GM11168 (cell line): ENCODE measurements around the gene NFATC2IP.
"Not testable (repeated sequence)": the region's sequence is repeated elsewhere in the genome, so short reads cannot be mapped to it uniquely, and the experiment has no call there.

Experiments
- in situ Hi-C: fragments of 300-500 bp; cut with MboI; formaldehyde crosslinking; loops from one replicate; pipeline ENCODE4 v1.12.0; 2022; ENCODE audit warnings: low sequenced_read_pairs; ENCODE audit not compliant: unreplicated experiment

The NFATC2IP gene

DNA sequence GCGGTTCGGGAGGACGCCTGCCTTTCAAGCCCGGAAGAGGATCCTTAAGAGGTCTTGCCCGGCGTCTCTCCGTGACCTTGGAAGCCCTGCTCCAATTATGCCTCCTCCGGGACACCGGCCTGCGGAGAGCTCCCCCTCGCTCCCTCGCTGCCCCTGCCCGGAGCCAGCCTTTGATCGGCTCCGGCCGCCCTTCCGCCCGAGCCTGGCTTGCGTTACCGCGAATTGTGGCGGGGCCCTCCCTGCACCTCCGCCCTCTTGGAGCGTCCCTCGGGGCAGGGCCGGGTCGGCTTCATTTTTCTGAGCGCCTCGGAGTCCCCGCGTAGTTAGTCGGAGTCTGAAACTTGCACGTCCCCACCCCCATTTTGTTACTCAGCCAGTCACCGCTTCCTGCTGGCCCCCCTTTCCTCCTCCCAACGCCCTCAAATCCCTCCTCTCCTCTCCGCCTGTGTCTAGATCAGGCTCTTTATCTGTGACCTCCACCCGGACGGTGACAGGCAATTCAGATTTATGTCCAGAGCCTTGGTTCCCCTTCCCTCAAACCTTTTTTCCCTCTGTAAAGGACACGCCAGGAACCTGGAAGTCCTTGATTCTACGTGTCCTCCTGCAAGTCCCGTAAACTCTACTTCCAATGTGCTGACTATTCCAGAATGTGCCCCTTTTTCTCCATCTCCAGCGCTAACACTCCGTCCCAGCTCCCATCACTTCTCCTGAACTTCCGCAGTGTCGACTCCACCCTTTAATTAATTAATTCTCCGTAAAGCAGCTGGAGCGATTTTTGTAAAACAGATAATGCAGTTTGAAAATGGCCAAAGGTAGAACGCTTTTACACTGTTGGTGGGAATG, 25.1 kb upstream of the NFATC2IP start:
- in situ Hi-C loops = no loop called here

DNA sequence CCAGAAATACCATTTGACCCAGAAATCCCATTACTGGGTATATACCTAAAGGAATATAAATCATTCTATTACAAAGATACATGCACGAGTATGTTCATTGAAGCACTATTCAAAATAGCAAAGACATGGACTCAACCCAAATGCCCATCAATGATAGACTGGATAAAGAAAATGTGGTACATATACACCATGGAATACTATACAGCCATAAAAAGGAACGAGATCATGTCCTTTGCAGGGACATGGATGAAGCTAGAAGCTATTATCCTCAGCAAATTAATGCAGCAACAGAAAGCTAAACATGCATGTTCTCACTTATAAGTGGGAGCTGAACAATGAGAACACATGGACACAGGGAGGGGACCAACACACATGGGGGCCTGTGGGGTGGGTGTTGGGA, 24.5 kb upstream of the NFATC2IP start:
- in situ Hi-C loops = not testable (repeated sequence)

DNA sequence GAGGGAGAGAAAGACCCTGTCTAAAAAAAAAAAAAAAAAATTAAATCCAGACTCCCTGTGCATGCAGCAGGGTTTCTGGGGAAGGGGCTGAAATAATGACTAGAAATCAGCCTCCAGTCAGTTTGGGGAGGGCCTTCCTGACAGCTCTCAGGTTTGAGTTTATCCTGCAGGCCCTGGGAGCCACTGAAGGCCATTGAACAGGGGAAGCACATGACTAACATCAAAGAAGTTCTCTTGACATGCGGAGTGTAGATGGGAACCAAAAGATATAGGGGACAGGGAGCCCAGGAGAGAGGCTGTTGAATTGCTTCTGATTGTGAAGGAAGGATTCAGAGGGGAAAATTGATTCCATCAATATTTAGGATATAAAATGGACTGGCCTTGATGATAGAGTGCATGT, 22.9 kb upstream of the NFATC2IP start:
- in situ Hi-C loops = no loop called here

DNA sequence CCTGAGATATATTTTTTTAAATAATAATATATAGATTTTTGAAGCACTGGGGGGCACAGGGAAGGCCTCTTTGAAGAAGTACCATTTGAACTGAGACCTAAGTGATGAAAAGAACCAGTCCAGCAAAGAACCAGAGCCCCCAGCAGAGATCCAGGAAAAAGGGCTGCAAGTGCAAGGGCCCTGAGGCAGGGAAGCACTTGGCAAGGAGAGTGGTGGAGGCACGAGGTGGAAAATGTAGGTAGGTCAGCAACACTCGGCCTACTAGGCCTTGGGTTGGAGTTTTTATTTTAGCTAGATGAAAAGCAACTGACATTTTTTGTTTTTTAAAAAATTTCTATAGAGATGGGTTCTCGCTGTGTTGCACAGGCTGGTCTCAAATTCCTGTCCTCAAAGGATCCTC, 20.5 kb upstream of the NFATC2IP start:
- in situ Hi-C loops = no loop called here

DNA sequence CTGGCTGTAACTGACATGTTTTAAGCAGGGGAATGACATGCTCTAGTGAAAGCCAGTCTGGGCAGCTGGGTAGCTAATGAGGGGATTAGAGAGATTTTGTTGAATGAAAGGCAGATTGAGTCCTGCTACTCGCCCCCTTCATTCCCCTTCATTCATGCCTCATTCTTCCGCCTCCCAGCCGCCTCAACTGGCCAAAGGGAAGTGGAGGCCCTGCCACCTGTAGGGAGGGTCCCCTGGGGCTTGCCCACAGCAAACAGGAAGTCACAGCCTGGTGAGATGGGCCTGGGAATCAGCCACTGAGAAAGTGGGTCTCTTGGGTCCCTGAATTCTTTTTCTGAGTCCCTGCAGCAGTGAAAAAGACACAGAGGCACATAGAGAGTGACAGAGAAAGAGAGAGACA, 20.1 kb upstream of the NFATC2IP start:
- in situ Hi-C loops = no loop called here

DNA sequence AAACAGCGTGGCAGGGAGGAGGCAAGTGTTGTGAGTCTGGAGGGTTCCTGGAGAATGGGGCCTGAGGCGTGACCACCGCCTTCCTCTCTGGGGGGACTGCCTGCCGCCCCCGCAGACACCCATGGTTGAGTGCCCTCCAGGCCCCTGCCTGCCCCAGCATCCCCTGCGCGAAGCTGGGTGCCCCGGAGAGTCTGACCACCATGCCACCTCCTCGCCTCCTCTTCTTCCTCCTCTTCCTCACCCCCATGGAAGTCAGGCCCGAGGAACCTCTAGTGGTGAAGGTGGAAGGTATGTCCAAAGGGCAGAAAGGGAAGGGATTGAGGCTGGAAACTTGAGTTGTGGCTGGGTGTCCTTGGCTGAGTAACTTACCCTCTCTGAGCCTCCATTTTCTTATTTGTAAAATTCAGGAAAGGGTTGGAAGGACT, 18.9 kb upstream of the NFATC2IP start, which contains the start of gene CD19:
Gene CD19, plus strand, starts transcription at position 171 of the 425 bp plus-strand sequence. Its CDS starts 30 bp downstream, at position 201.
- in situ Hi-C loops = no loop called here

DNA sequence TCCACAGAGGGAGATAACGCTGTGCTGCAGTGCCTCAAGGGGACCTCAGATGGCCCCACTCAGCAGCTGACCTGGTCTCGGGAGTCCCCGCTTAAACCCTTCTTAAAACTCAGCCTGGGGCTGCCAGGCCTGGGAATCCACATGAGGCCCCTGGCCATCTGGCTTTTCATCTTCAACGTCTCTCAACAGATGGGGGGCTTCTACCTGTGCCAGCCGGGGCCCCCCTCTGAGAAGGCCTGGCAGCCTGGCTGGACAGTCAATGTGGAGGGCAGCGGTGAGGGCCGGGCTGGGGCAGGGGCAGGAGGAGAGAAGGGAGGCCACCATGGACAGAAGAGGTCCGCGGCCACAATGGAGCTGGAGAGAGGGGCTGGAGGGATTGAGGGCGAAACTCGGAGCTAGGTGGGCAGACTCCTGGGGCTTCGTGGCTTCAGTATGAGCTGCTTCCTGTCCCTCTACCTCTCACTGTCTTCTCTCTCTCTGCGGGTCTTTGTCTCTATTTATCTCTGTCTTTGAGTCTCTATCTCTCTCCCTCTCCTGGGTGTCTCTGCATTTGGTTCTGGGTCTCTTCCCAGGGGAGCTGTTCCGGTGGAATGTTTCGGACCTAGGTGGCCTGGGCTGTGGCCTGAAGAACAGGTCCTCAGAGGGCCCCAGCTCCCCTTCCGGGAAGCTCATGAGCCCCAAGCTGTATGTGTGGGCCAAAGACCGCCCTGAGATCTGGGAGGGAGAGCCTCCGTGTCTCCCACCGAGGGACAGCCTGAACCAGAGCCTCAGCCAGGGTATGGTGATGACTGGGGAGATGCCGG, 18.2 kb upstream of the NFATC2IP start:
- in situ Hi-C loops = no loop called here

- in situ Hi-C loops = no loop called here
Observed at GRCh38 chr16:28933171-28933570, 17.6 kb upstream of the NFATC2IP start.

- in situ Hi-C loops = no loop called here
Observed at GRCh38 chr16:28935346-28935745, 15.4 kb upstream of the NFATC2IP start.

DNA sequence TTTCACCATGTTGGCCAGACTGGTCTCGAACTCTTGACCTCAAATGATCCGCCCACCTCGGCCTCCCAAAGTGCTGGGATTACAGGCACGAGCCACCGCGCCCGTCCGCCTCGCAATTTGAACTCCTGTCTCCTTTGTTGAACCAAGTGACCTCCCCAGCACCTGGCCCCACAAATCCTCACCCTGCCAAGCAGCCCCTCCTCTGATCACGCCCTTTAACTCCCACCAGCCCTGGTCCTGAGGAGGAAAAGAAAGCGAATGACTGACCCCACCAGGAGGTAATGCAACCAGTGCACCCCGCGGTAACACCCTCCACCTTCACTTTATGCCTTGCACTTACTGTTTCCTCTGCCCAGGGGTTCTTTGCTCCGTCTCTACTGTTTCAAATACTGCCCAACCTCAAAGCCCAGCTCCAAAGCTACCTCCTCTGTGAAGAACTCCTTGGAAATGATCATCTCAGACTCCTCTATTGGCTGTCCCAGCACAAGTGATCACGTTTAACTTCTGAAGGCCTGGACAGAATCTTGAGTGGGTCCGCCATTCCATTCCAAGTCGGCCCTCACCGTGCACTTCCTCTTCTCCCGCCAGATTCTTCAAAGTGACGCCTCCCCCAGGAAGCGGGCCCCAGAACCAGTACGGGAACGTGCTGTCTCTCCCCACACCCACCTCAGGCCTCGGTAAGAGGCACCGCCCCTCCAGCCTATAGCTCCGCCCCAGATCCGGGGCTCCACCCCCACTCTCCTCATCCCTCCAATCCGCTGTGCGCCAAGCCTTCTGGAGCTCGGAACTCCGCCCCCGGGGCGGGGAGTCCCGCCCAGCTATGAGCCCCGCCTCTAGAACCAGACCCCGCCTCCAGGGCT, 14.6 kb upstream of the NFATC2IP start:
- in situ Hi-C loops = no loop called here

GRCh38 chr16:28936784-28937155, 14.0 kb upstream of the NFATC2IP start:
- in situ Hi-C loops = no loop called here

DNA sequence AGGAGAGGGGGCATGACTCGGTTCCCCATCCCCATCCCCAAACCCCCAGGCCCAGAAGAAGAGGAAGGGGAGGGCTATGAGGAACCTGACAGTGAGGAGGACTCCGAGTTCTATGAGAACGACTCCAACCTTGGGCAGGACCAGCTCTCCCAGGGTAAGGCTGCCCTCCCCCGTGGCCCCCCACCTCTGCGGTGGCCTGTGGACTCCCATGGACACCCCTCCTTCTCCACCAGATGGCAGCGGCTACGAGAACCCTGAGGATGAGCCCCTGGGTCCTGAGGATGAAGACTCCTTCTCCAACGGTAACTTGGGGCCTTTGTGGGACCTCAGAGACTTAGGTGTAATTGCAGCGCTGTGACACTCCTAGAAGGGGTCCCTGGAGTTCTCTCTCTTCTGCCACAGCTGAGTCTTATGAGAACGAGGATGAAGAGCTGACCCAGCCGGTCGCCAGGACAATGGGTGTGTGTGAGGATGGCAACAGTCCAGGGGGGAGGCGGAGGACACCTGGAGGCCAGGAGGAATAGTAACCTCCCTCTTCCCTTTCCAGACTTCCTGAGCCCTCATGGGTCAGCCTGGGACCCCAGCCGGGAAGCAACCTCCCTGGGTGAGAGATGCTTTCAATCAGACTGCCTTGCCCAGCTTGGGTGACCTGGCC, 13.4 kb upstream of the NFATC2IP start:
- in situ Hi-C loops = no loop called here

DNA sequence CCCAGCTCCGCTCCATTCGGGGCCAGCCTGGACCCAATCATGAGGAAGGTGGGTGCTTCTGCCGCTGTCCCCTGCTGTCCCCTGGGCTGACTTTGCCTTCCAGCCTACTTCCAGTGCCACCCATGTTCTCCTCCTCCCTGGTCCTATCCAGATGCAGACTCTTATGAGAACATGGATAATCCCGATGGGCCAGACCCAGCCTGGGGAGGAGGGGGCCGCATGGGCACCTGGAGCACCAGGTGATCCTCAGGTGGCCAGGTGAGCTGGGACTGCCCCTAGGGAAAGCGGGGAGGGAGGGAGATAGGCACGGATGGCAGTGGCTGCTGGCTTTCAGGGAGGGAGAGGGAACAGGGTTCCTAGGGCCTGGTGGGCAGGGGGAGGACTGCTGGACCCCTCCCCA, 12.0 kb upstream of the NFATC2IP start:
- in situ Hi-C loops = no loop called here

DNA sequence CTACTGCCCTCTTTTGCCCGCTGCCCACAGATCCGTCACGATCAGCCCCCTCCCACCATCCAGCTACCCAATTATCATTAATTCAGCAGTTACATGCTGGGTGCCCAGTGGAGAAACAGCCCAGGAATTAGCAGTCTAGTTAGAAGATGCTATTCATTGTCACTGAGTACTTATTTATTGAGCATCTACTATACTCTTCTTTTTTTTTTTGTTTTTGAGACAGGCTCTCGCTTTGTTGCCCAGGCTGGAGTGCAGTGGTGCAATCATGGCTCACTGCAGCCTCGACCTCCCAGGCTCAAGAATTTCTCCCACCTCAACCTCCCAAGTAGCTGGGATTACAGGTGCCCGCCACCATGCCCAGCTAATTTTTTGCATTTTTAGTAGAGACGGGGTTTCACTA, 10.9 kb upstream of the NFATC2IP start:
- in situ Hi-C loops = loop anchor here (10.0 kb wide), 1 partner anchor 75 kb away; the partner anchor contains the start of gene SH2B1

DNA sequence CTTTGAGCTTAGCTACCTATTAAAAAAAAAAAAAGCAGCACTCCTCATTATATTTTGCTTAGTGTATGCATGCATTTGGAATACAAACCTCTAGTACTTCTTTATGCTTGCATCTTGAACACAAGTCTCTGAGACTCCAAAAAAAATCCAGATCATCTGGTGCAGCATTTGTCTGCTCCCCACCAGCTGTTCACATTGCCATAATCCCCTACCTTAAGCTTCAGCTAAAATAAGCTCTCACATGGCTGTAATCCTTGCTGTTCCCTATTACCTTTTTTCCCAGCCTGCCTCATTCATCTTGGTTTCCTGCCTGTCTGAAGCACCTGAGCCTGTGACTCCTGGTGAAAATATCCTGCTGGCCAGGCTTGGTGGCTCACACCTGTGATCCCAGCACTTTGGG, 7.5 kb upstream of the NFATC2IP start:
- in situ Hi-C loops = loop anchor here (10.0 kb wide), 1 partner anchor 78 kb away; the partner anchor contains the start of gene SH2B1

DNA sequence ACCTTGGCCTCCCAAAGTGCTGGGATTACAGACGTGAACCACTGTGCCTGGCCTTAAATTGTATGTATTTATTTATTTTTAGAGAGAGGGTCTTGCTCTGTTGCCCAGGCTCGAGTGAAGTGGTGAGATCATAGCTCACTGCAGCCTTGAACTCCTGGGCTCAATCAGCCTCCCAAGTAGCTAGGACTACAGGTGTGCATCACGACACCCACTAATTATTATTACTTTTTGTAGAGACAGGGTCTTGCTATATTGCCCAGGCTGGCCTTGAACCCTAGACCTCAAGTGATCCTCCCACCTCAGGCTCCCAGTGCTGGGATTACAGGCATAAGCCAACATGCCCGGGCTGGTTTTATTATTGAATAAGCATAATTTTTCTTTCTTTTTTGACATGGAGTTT, 4.1 kb upstream of the NFATC2IP start:
- in situ Hi-C loops = loop anchor here (10.0 kb wide), 1 partner anchor 82 kb away; the partner anchor contains the start of gene SH2B1

DNA sequence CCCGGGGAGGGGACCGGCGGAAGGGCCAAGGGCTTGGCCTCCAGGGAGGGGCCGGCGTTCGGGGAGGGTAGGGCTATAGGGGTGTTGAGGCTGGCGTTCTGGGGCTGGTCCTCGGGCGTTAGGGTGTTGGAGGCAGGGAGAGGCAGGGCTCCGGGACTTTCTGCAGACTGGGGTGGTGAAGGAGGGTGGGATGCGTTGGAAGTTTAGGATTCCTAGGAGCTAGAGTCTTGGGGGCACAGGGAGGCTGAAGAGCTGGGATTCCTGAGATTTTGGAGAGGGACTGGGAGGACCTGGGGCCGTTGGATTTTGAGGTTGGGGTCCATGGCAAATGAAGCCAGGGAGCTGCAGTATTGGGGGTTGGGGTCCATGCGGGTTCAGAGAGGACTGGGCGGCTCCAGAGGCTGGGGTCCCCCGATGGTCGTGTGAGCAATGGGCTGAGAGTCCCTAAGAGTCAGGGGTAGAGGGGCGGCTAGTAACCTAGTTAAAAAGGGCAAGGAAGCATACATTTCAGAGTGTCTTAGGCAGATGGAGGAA, 740 bp downstream of the NFATC2IP start:
- in situ Hi-C loops = no loop called here

DNA sequence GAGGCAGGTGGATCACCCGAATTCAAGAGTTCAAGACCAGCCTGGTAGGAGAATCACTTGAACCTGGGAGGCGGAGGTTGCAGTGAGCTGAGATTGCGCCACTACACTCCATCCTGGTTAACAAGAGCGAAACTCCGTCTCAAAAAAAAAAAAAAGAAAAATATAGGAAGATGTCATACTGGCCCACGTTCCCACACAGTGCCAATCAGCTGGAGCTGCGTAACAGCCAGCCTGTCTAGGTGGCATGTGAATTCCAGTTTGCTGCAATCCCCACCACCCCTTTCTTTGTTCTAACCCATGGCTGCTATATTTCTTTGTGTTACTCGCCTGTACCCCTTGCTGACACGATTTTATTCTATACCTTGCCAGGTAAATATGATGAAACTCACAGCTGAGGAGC, 7.5 kb downstream of the NFATC2IP start:
- in situ Hi-C loops = no loop called here

GRCh38 chr16:28958836-28959235, 8.1 kb downstream of the NFATC2IP start:
- in situ Hi-C loops = no loop called here
